H1 (cell line): ENCODE measurements around the gene WBP1L. TPM values are rescaled to one million over a fixed set of nuclear protein-coding genes. Genes with fewer than 3 reads are reported as not detected.

Experiments
- CTCF ChIA-PET: fragments of 300-600 bp; sonication (Branson Sonifier 250); formaldehyde crosslinking; loops from one replicate; lab custom pipeline; 2021; ENCODE audit not compliant: partially characterized antibody; lab: Charles Lee
- POLR2A ChIA-PET: fragments of 300-600 bp; sonication (Branson Sonifier 250); formaldehyde crosslinking; loops from one replicate; lab custom pipeline; 2021; ENCODE audit warnings: inconsistent platforms; ENCODE audit not compliant: partially characterized antibody; lab: Charles Lee
- DNase-seq, 2 experiments: peaks; one replicate each; pipeline versions ENCODE4 v3.0.0 to v3.0.0-alpha.2; 2010 to 2022; ENCODE audit warnings: low spot score in 2 of 2, low read depth in 1 of 2, mixed read lengths in 1 of 2
- FAIRE-seq: peaks from 2 replicates; lab custom pipeline; 2011; peaks lifted over from hg19 to GRCh38; lab: Jason Lieb, UNC
- H2AFZ ChIP-seq: 2 replicates; pipeline ENCODE4 v1.8.1; 2012; ENCODE audit warnings: low read length, inconsistent platforms
- H2AK5ac ChIP-seq: 2 replicates; pipeline ENCODE4 v1.6.1; 2013; ENCODE audit warnings: low read depth, low read length
- H2BK120ac ChIP-seq: replicated peaks from 2 replicates; pipeline ENCODE3; 2013; ENCODE audit warnings: low read depth, low read length, inconsistent platforms
- H2BK12ac ChIP-seq: 2 replicates; pipeline ENCODE4 v1.6.1; 2013; ENCODE audit warnings: low read depth, low read length
- H2BK15ac ChIP-seq: 2 replicates; pipeline ENCODE4 v1.6.1; 2013; ENCODE audit warnings: low read length
- H2BK20ac ChIP-seq: 2 replicates; pipeline ENCODE4 v1.6.1; 2013; ENCODE audit warnings: low read length
- H2BK5ac ChIP-seq: 2 replicates; pipeline ENCODE4 v1.6.1; 2013; ENCODE audit warnings: low read depth, low read length
- H3K14ac ChIP-seq: 2 replicates; pipeline ENCODE4 v1.6.1; 2013; ENCODE audit warnings: inconsistent platforms; ENCODE audit not compliant: insufficient read length
- H3K18ac ChIP-seq: 2 replicates; pipeline ENCODE4 v1.6.1; 2013; ENCODE audit warnings: low read length; ENCODE audit errors: extremely low read depth
- H3K23ac ChIP-seq: 2 replicates; pipeline ENCODE4 v1.6.1; 2013; ENCODE audit warnings: inconsistent platforms; ENCODE audit not compliant: insufficient read length
- H3K23me2 ChIP-seq: 2 replicates; pipeline ENCODE4 v1.6.1; 2013; ENCODE audit warnings: low read depth, low read length
- H3K27ac ChIP-seq: 2 replicates; pipeline ENCODE4 v1.6.1; 2011; ENCODE audit warnings: low read depth, low read length, inconsistent platforms
- H3K27me3 ChIP-seq, 4 experiments: replicated peaks in 1 of 4; 1 replicate in 1 of 4; 2 replicates in 3 of 4; pipeline versions ENCODE4 v1.6.1 to v1.8.1; 2011 to 2013; ENCODE audit warnings: low read length in 3 of 4, mild to moderate bottlenecking in 3 of 4, inconsistent platforms in 2 of 4, mixed read lengths in 2 of 4, moderate library complexity in 1 of 4; ENCODE audit not compliant: control insufficient read depth in 3 of 4, insufficient read depth in 3 of 4; ENCODE audit errors: extremely low read depth in 1 of 4
- H3K36me3 ChIP-seq, 4 experiments: 2 replicates each; pipeline versions ENCODE4 v1.6.1 to v1.8.1; 2011 to 2013; ENCODE audit warnings: mild to moderate bottlenecking in 4 of 4, low read length in 3 of 4, moderate library complexity in 2 of 4, control low read depth in 1 of 4, inconsistent platforms in 1 of 4; ENCODE audit not compliant: insufficient read depth in 4 of 4, control insufficient read depth in 2 of 4
- H3K4ac ChIP-seq: replicated peaks from 2 replicates; pipeline ENCODE3; 2013; ENCODE audit warnings: low read length, low read depth, mixed read lengths, inconsistent platforms; ENCODE audit not compliant: insufficient read length
- H3K4me1 ChIP-seq, 4 experiments: replicated peaks in 1 of 4; 1 replicate in 1 of 4; 2 replicates in 3 of 4; pipeline versions ENCODE4 v1.6.1 to v1.8.1; 2011 to 2013; ENCODE audit warnings: low read length in 3 of 4, inconsistent platforms in 2 of 4, mixed read lengths in 1 of 4; ENCODE audit not compliant: insufficient read depth in 4 of 4, control insufficient read depth in 3 of 4
- H3K4me2 ChIP-seq, 2 experiments: 2 replicates each; pipeline versions ENCODE4 v1.6.1 to v1.8.1; 2011 to 2013; ENCODE audit warnings: low read depth in 2 of 2, low read length in 2 of 2, control low read depth in 1 of 2, inconsistent platforms in 1 of 2, mild to moderate bottlenecking in 1 of 2; ENCODE audit not compliant: insufficient read depth in 1 of 2
- H3K4me3 ChIP-seq, 4 experiments: fragments of 200-600, 300-600 bp in 1 of 4; sonication (generic), shearing (Covaris generic), sonication (Bioruptor Twin) in 1 of 4; 2 replicates each; pipeline versions ENCODE4 v1.5.1 to v1.8.1; 2011 to 2016; ENCODE audit warnings: low read length in 4 of 4, low read depth in 3 of 4, control low read depth in 2 of 4, inconsistent platforms in 2 of 4, mild to moderate bottlenecking in 2 of 4, mixed read lengths in 1 of 4, moderate library complexity in 1 of 4; ENCODE audit not compliant: insufficient read depth in 2 of 4; ENCODE audit errors: extremely low read depth in 1 of 4
- H3K56ac ChIP-seq: replicated peaks from 2 replicates; pipeline ENCODE3; 2013; ENCODE audit warnings: low read depth, mild to moderate bottlenecking, mixed read lengths, low read length, inconsistent platforms; ENCODE audit not compliant: insufficient read length
- H3K79me1 ChIP-seq: 2 replicates; pipeline ENCODE4 v1.6.1; 2013; ENCODE audit warnings: low read depth, low read length, control low read depth
- H3K79me2 ChIP-seq, 2 experiments: 2 replicates each; pipeline versions ENCODE4 v1.6.1 to v1.8.1; 2012 to 2013; ENCODE audit warnings: low read length in 2 of 2, mild to moderate bottlenecking in 2 of 2, inconsistent platforms in 1 of 2; ENCODE audit not compliant: insufficient read depth in 2 of 2, control insufficient read depth in 1 of 2
- H3K9ac ChIP-seq, 4 experiments: replicated peaks in 1 of 4; 1 replicate in 1 of 4; 2 replicates in 3 of 4; pipeline versions ENCODE4 v1.6.1 to v1.8.1; 2011 to 2013; ENCODE audit warnings: low read depth in 3 of 4, low read length in 3 of 4, control low read depth in 2 of 4, mild to moderate bottlenecking in 2 of 4, moderate library complexity in 2 of 4, inconsistent platforms in 1 of 4; ENCODE audit errors: extremely low read depth in 1 of 4
- H3K9me3 ChIP-seq, 2 experiments: 2 replicates each; pipeline versions ENCODE4 v1.6.1 to v1.8.1; 2012 to 2013; ENCODE audit warnings: mild to moderate bottlenecking in 2 of 2, moderate library complexity in 2 of 2, control low read depth in 1 of 2, inconsistent platforms in 1 of 2, low read depth in 1 of 2, low read length in 1 of 2, mixed read lengths in 1 of 2; ENCODE audit not compliant: insufficient read depth in 2 of 2
- H4K20me1 ChIP-seq, 2 experiments: replicated peaks in 1 of 2; 2 replicates each; pipeline versions ENCODE3 to v1.8.1; 2011 to 2013; ENCODE audit warnings: inconsistent platforms in 2 of 2, low read length in 2 of 2, mild to moderate bottlenecking in 1 of 2; ENCODE audit not compliant: insufficient read depth in 2 of 2, control insufficient read depth in 1 of 2
- H4K5ac ChIP-seq: 2 replicates; pipeline ENCODE4 v1.6.1; 2013; ENCODE audit warnings: low read length, low read depth, mixed read lengths, inconsistent platforms; ENCODE audit not compliant: insufficient read length
- H4K8ac ChIP-seq: 2 replicates; pipeline ENCODE4 v1.8.0; 2013; ENCODE audit warnings: mild to moderate bottlenecking, moderate library complexity, low read length, inconsistent platforms; ENCODE audit not compliant: insufficient read depth; ENCODE audit errors: extremely low read depth
- H4K91ac ChIP-seq: replicated peaks from 2 replicates; pipeline ENCODE3; 2013; ENCODE audit warnings: low read length, mixed read lengths, inconsistent platforms; ENCODE audit not compliant: insufficient read length
- CHD2 ChIP-seq: IDR thresholded peaks from 2 replicates; pipeline ENCODE4 v1.6.1; 2012; ENCODE audit warnings: low read length, improper control_type of control experiment
- HDAC2 ChIP-seq, 2 experiments: fragments of 300-600 bp in 1 of 2; sonication (generic) in 1 of 2; IDR thresholded peaks; 2 replicates each; pipeline ENCODE4 v1.6.1; 2011 to 2012; ENCODE audit warnings: low read depth in 2 of 2, low read length in 2 of 2, mild to moderate bottlenecking in 2 of 2, moderate library complexity in 2 of 2, borderline replicate concordance in 1 of 2, inconsistent platforms in 1 of 2
- KDM1A ChIP-seq: fragments of 200-600, 300-600 bp; sonication (generic); IDR thresholded peaks from 2 replicates; pipeline ENCODE4 v1.7.1; 2016; ENCODE audit warnings: mild to moderate bottlenecking, low read length, borderline replicate concordance
- KDM5A ChIP-seq: fragments of 200-600 bp; IDR thresholded peaks from 2 replicates; pipeline ENCODE4 v1.7.1; 2012; ENCODE audit warnings: mild to moderate bottlenecking, low read length, inconsistent platforms, mixed read lengths
- WGBS, 2 experiments: shearing (Covaris generic) in 1 of 2; methylation state at CpG; one replicate each; pipeline versions ENCODE4 v1.1.6 to v1.1.7; 2013 to 2015; ENCODE audit warnings: low lambda C conversion rate in 2 of 2, mixed read lengths in 2 of 2, inconsistent platforms in 1 of 2, low coverage in 1 of 2, missing lambda C conversion rate in 1 of 2; ENCODE audit not compliant: insufficient replicate concordance in 2 of 2, insufficient coverage in 1 of 2, insufficient read length in 1 of 2; ENCODE audit errors: extremely low coverage in 1 of 2, missing lambda C conversion rate in 1 of 2; 5-methylcytosine and 5-hydroxymethylcytosine counted together
- polyA plus RNA-seq, 7 experiments: library from polyadenylated mRNA; depleted of rRNA in 3 of 7; stranded (reverse) in 5 of 7; unstranded in 2 of 7; fragments of >200 nt in 5 of 7; fragments of 200-250 nt in 2 of 7; gene quantifications; 1 replicate in 5 of 7; 2 replicates in 1 of 7; 4 replicates in 1 of 7; pipeline versions ENCODE4 v1.2.1 to v1.2.3, GENCODE V29; 2011 to 2013; ENCODE audit warnings: missing spikeins in 2 of 7, mixed read lengths in 2 of 7
- total RNA-seq: library from RNA; stranded (reverse); fragmentation: NEBNext Ultra II Directional; extraction: Animal tissue kit (Norgen Biotek cat#: 25700); gene quantifications from 2 replicates; pipeline ENCODE4 v1.2.1, GENCODE V29; 2021

The WBP1L gene
- total and polyA plus RNA-seq, 2 of the 8 experiments (the other 6 are each of a cell fraction or from before 2014, with no cell fraction given), result 26.6 to 29.9 TPM

DNA sequence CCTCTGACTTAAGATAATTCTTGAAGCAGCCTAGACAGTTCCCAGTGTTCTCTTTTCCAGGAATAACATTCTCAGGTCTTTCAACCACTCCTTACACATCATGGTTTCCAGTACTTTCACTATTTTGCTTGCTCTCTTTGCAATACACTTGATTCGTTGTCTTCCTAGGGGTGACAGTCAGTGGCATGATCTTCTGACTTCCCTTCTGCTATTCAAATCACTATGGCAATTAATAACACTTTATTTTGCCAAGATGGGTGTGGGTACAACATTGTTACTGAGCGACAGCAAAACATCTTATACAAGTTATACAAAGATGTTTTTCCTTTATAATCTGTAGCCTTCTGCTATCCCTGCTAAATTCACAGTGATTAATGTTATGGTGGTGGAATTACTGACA is 44.9 kb upstream of the WBP1L start:
- DNase-seq (no peak), FAIRE-seq (no peak)
- no peak overlapping the region for H2BK120ac ChIP-seq
- H3K4me2 ChIP-seq, result no peak overlapping the region
- H3K23ac ChIP-seq, result no peak overlapping the region
- no peaks in the 10 kb centered on the region for H3K9me3 ChIP-seq
- H3K9ac ChIP-seq, result no peak overlapping the region
- H2AK5ac ChIP-seq, result no peak overlapping the region
- H3K79me2 ChIP-seq, result no peaks in the 10 kb centered on the region
- CTCF ChIA-PET, result interaction anchor here (1.0 to 2.6 kb wide), 3 partner anchors 11 to 20 kb away, joined by 3 to 7 read pairs (median 6); no protein-coding TSS in a partner anchor
- H4K20me1 ChIP-seq, result no peaks in the 10 kb centered on the region
- H3K14ac ChIP-seq, result no peak overlapping the region
- no peak overlapping the region for H3K18ac ChIP-seq
- WGBS, 2 experiments, result 90% methylated on average over 2 of the region's 2 CpGs; no CpG with 5 or more reads in 1 of the 2 experiments
- TF ChIP-seq HDAC2 (IDR thresholded peaks at IDR 0.05; ENCODE audit: borderline replicate concordance in 1 of 2, low read depth in 2 of 2, low read length in 2 of 2) (no peak), CHD2 (no peak), KDM5A (no peak), KDM1A (no peak)
- no peaks in the 10 kb centered on the region for H3K27me3 ChIP-seq
- no peak overlapping the region for H3K4me3 ChIP-seq
- H2BK15ac ChIP-seq, result no peak overlapping the region
- H3K36me3 ChIP-seq, result peaks cover 0 to 16% (median 11%) of the 10 kb centered on the region in 4 experiments; a peak in 5 of 8 replicates
- no peak overlapping the region for H2BK12ac ChIP-seq
- no peak overlapping the region for H4K5ac ChIP-seq
- H3K23me2 ChIP-seq, result no peaks in the 10 kb centered on the region
- POLR2A ChIA-PET, result no interaction called here
- H4K8ac ChIP-seq, result no peak overlapping the region
- H4K91ac ChIP-seq, result no peak overlapping the region
- H2BK5ac ChIP-seq, result no peak overlapping the region
- no peak overlapping the region for H3K4ac ChIP-seq
- H3K79me1 ChIP-seq, result peaks cover 2% of the 10 kb centered on the region; the same call in 1 of the 2 replicates
- H2AFZ ChIP-seq, result no peak overlapping the region
- no peaks in the 10 kb centered on the region for H3K4me1 ChIP-seq
- H3K56ac ChIP-seq, result no peak overlapping the region
- H2BK20ac ChIP-seq, result no peak overlapping the region
- H3K27ac ChIP-seq, result no peak overlapping the region
